ENCODE measurements around the gene PDIA5.

Gene PDIA5

GRCh38 chr3:123090728-123091531 is 24.1 kb downstream of the PDIA5 start:
- no peaks in the 10 kb centered on the region for H3K4me1 ChIP-seq (ENCODE audit: low read length)
- H3K36me3 ChIP-seq (replicated peaks; ENCODE audit: insufficient read depth, low read length) = no peaks in the 10 kb centered on the region; the same call in 1 of the 2 replicates
- TF ChIP-seq CTCF (IDR thresholded peaks at IDR 0.05; ENCODE audit: low read length) (no peak), EZH2phosphoT487 (IDR thresholded peaks at IDR 0.05; ENCODE audit: low read length) (no peak), EZH2 (optimal IDR thresholded peaks at IDR 0.05; ENCODE audit: low read depth, low read length) (no peak)
- H3F3A ChIP-seq (ENCODE audit: insufficient read depth, low read length) = no peaks in the 10 kb centered on the region
- H3K27ac ChIP-seq (ENCODE audit: low read length) = no peak overlapping the region
- H3K27me3 ChIP-seq (replicated peaks; ENCODE audit: insufficient read depth, low read length) = no peaks in the 10 kb centered on the region
- no peak overlapping the region for H3K4me3 ChIP-seq (ENCODE audit: low read length)
- no peak overlapping the region for H3K9ac ChIP-seq (ENCODE audit: low read length)
- DNase-seq = no peak
- no peaks in the 10 kb centered on the region for H3K9me3 ChIP-seq (replicated peaks; ENCODE audit: insufficient read depth, low read length)
- H3K9me2 ChIP-seq (replicated peaks; ENCODE audit: insufficient read depth, low read length) = no peaks in the 10 kb centered on the region
- peaks cover 52% of the 10 kb centered on the region for H3K79me2 ChIP-seq (ENCODE audit: low read length)
- no peak overlapping the region for H3K4me2 ChIP-seq (ENCODE audit: low read depth, low read length)
- H4K20me1 ChIP-seq (ENCODE audit: insufficient read depth, low read length) = no peaks in the 10 kb centered on the region
- no peak overlapping the region for H2AFZ ChIP-seq (ENCODE audit: low read length)

- no peak overlapping the region for H3K4me3 ChIP-seq (ENCODE audit: low read length)
- no peaks in the 10 kb centered on the region for H3F3A ChIP-seq (ENCODE audit: insufficient read depth, low read length)
- no peak overlapping the region for H2AFZ ChIP-seq (ENCODE audit: low read length)
- no peak overlapping the region for H3K4me2 ChIP-seq (ENCODE audit: low read depth, low read length)
- peaks cover 39% of the 10 kb centered on the region for H3K79me2 ChIP-seq (ENCODE audit: low read length)
- no peak for TF ChIP-seq CTCF (IDR thresholded peaks at IDR 0.05; ENCODE audit: low read length)
- TF ChIP-seq EZH2phosphoT487 (IDR thresholded peaks at IDR 0.05; ENCODE audit: low read length) = no peak
- TF ChIP-seq EZH2 (optimal IDR thresholded peaks at IDR 0.05; ENCODE audit: low read depth, low read length) = no peak
- no peaks in the 10 kb centered on the region; the same call in 1 of the 2 replicates for H3K36me3 ChIP-seq (replicated peaks; ENCODE audit: insufficient read depth, low read length)
- H3K27ac ChIP-seq (ENCODE audit: low read length) = no peak overlapping the region
- H3K9me3 ChIP-seq (replicated peaks; ENCODE audit: insufficient read depth, low read length) = no peaks in the 10 kb centered on the region
- H4K20me1 ChIP-seq (ENCODE audit: insufficient read depth, low read length) = no peaks in the 10 kb centered on the region
- DNase-seq = no peak
- H3K4me1 ChIP-seq (ENCODE audit: low read length) = no peaks in the 10 kb centered on the region
- no peaks in the 10 kb centered on the region for H3K27me3 ChIP-seq (replicated peaks; ENCODE audit: insufficient read depth, low read length)
- H3K9ac ChIP-seq (ENCODE audit: low read length) = no peak overlapping the region
- H3K9me2 ChIP-seq (replicated peaks; ENCODE audit: insufficient read depth, low read length) = no peaks in the 10 kb centered on the region
Measured at GRCh38 chr3:123092243-123092642, 25.4 kb downstream of the PDIA5 start.

GRCh38 chr3:123093696-123094095 is 26.9 kb downstream of the PDIA5 start:
- Histone ChIP-seq H2AFZ (ENCODE audit: low read length) (no peak overlapping the region), H3K27me3 (replicated peaks; ENCODE audit: insufficient read depth, low read length) (no peaks in the 10 kb centered on the region), H3K4me3 (ENCODE audit: low read length) (no peak overlapping the region), H3K27ac (ENCODE audit: low read length) (no peak overlapping the region), H3F3A (ENCODE audit: insufficient read depth, low read length) (no peaks in the 10 kb centered on the region), H3K79me2 (ENCODE audit: low read length) (peaks cover 25% of the 10 kb centered on the region), H3K9ac (ENCODE audit: low read length) (no peak overlapping the region), H3K9me3 (replicated peaks; ENCODE audit: insufficient read depth, low read length) (no peaks in the 10 kb centered on the region), H3K4me2 (ENCODE audit: low read depth, low read length) (no peak overlapping the region), H4K20me1 (ENCODE audit: insufficient read depth, low read length) (no peaks in the 10 kb centered on the region), H3K36me3 (replicated peaks; ENCODE audit: insufficient read depth, low read length) (no peaks in the 10 kb centered on the region; the same call in 1 of the 2 replicates), H3K4me1 (ENCODE audit: low read length) (no peaks in the 10 kb centered on the region), H3K9me2 (replicated peaks; ENCODE audit: insufficient read depth, low read length) (no peaks in the 10 kb centered on the region)
- no peak for DNase-seq
- TF ChIP-seq CTCF (IDR thresholded peaks at IDR 0.05; ENCODE audit: low read length) (no peak), EZH2 (optimal IDR thresholded peaks at IDR 0.05; ENCODE audit: low read depth, low read length) (no peak), EZH2phosphoT487 (IDR thresholded peaks at IDR 0.05; ENCODE audit: low read length) (no peak)

Data from MM.1S (cell line).